C4-2B (cell line): ENCODE data around the gene SIGLEC14.

Source experiments
- ZFX ChIP-seq: fragments of 450-650 bp; IDR thresholded peaks from 2 replicates; pipeline ENCODE4 v1.6.1; 2017
- TF ChIP-seq, protein P1 (sequence below): fragments of 450-650 bp; conservative IDR thresholded peaks from 2 replicates; pipeline ENCODE4 v1.5.1; 2017; ENCODE audit warnings: mild to moderate bottlenecking

DNA sequence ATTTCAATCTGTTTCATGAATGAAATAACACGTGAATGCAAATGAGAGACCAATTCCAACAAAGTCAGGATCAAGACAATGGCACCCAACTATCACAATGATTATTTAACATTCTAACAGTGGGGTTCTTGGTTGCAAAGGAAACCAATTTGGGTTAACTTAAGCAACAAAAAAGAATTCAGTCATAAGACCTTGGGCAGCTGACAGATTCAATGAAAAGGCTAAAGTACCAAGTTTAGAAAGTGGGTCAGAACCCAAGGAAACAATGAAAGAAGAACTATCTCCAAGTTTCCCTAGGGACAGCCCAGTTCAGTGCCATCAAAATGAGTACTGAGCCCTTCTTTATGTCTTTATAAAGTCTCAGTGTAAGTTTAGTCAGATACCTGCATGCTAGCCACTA is 17.5 kb upstream of the SIGLEC14 start:
- TF ChIP-seq, protein P1, sequence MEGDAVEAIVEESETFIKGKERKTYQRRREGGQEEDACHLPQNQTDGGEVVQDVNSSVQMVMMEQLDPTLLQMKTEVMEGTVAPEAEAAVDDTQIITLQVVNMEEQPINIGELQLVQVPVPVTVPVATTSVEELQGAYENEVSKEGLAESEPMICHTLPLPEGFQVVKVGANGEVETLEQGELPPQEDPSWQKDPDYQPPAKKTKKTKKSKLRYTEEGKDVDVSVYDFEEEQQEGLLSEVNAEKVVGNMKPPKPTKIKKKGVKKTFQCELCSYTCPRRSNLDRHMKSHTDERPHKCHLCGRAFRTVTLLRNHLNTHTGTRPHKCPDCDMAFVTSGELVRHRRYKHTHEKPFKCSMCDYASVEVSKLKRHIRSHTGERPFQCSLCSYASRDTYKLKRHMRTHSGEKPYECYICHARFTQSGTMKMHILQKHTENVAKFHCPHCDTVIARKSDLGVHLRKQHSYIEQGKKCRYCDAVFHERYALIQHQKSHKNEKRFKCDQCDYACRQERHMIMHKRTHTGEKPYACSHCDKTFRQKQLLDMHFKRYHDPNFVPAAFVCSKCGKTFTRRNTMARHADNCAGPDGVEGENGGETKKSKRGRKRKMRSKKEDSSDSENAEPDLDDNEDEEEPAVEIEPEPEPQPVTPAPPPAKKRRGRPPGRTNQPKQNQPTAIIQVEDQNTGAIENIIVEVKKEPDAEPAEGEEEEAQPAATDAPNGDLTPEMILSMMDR, result no peak
- no peak for TF ChIP-seq ZFX
